Fibroblast of mammary gland (primary cell): ENCODE measurements around the gene SNX20.

Experiments used
- DNase-seq: peaks from one replicate; pipeline ENCODE4 v3.0.0-alpha.2; 2010; ENCODE audit warnings: low read depth
- H3K4me3 ChIP-seq: 2 replicates; pipeline ENCODE4 v1.5.1; 2011; ENCODE audit warnings: low read depth, mild to moderate bottlenecking, low read length, moderate library complexity; ENCODE audit not compliant: control insufficient read depth
- TF ChIP-seq, protein P1 (sequence below): conservative IDR thresholded peaks from 2 replicates; pipeline ENCODE4 v1.5.1; 2011; ENCODE audit warnings: low read depth, low read length, inconsistent platforms; ENCODE audit not compliant: control insufficient read depth, insufficient read depth

Gene SNX20

DNA sequence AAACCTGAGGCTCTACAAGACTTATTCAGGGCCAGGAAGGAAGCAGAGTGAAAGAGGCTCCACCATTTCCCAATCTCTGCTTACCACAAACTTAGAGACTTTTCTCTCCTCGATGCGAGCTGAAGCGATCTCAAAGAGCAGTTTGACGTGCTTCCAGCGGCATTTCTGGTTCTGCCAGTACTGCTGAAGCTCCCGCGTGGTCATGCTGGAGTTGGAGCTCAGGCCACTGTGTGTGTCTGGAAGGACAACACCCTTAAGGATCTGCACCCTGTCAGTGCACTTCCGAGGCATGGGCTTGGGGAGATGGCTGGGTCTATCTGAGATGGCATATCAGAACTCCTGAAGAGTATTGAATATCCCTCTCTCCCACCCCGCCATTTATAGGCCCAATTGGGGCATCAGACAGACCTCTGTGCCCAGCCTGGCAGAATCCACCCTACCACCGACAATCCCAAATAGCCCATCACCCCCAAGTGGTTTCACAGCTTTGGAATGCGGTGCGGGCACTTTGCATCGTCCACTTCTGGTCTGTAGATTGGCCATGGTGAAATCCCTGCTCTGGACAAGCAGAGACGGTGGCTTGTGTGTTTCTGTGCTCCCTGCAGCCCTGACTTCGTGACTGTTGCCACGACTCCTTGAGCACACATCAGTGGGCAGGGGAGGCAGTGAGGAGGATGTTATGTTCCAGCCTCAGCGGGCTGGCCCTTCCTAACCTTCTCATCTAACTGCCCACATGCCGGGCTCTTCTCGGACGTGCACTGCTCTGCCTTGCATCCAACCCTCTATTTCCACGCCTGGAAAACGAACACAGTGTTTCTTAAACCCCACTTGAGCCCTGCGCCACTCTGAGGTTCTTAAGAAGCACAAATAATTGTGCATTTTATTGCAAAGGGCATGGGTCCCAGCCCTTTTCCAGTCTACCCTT, 5.2 kb downstream of the SNX20 start:
- DNase-seq, result no peak
- no peak overlapping the region for H3K4me3 ChIP-seq
- TF ChIP-seq, protein P1, sequence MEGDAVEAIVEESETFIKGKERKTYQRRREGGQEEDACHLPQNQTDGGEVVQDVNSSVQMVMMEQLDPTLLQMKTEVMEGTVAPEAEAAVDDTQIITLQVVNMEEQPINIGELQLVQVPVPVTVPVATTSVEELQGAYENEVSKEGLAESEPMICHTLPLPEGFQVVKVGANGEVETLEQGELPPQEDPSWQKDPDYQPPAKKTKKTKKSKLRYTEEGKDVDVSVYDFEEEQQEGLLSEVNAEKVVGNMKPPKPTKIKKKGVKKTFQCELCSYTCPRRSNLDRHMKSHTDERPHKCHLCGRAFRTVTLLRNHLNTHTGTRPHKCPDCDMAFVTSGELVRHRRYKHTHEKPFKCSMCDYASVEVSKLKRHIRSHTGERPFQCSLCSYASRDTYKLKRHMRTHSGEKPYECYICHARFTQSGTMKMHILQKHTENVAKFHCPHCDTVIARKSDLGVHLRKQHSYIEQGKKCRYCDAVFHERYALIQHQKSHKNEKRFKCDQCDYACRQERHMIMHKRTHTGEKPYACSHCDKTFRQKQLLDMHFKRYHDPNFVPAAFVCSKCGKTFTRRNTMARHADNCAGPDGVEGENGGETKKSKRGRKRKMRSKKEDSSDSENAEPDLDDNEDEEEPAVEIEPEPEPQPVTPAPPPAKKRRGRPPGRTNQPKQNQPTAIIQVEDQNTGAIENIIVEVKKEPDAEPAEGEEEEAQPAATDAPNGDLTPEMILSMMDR, result no peak

DNA sequence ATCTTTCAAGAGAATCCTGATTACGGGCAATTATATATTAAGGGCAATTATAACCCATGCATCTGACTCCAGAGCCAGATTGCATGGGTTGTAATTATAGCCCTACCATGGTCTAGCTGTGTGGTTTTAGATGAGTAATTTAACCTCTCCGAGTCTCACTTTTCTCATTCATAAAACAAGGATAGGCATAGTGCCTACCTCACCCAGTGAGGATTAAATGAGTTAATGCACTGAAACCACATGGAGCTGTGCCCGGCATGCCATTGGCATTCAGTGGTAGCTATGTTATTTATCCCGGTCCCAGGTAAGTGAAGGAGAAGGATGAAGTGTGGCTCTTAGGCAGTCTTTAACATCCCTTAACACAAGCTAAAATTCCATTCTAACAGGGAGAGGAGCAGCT, 6.3 kb downstream of the SNX20 start:
- TF ChIP-seq, protein P1, result no peak
- H3K4me3 ChIP-seq, result no peak overlapping the region
- no peak for DNase-seq

DNA sequence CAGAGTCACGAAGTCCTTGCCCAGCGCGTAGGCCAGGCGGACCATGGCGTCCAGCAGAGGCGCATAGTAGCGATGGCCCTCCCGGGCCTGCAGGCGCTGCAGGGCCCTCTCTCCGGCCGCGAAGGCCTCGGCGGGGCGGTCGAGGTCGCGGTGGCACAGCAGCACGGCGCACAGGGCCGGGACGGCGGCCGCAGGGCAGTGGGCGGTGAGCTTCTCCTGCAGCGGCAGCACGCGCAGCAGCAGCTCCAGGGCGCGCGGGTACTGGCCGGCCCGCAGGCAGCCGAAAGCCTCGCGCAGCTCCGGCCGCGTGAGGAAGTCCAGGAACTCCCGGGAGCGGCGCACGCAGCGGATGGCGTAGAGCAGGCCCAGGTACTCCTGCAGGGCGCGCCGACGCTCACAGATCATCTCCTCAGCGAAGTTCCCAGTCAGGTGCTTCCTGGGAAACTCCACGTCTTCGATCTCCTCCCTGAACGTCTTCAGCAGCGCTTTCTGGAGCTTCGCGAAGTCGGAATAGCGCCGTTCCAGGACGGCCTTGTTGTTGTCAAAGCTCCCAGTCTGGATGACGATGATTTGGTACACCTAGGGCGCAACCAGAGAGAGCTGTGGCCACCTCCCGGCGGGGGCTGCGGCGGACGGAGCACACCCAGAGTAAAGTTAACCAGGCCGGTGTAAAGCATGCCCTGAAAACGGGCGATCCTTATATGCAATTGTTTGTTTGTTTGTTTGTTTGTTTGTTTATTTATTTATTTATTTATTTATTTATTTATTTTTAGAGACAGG, 7.4 kb downstream of the SNX20 start:
- no peak overlapping the region for H3K4me3 ChIP-seq
- TF ChIP-seq, protein P1, result no peak
- no peak for DNase-seq

DNA sequence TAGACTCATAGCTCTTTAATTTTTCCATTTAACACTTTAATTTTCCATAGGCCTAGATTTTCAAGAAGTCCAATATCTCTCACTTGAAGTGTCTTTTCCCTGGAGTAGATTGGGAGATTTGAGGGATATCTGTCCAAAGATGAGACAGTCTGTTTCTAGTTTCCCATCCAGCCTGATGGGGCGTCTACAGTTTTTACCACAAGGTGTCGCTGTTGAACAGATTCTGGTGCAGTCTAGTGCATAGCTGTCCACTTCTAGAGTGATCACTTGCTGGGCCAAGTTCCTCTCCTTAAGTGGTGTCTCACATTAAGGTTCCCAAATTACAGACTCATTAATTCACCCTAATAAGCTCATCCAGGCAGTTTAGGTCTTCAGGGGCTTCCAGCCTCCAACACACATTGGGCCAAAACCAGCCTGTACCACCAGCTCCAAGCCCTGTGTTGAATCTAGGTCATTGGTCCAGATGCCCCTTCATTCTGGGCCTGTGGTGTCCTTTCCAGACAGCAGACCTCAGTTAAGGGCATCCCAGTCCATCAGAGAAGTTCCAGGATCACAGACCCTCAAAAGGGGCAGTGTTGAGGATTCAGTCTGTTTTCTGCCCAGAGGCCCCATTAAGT, 9.4 kb downstream of the SNX20 start:
- peak; percentile 56 for DNase-seq
- H3K4me3 ChIP-seq, result no peak overlapping the region
- TF ChIP-seq, protein P1, result peak; percentile 67

DNA sequence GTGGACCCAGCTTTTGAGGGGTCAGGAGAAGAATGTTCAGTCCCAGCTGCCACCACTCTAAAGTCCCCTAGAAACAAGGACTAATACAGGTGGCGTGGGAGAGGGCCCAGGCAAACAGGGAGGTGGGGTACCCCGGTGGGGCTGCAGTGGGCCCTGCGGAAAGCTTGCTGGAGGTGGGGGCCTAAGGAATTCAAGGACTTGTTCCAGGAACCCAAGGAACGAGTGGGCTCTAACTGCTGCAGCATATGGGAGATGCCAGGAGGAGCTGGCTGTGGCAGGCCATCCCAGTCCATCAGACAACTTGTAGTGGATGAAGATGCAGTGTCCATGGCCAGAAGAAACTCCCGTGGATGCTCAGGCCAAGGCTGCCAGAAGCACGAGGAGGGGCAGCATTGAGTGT, 10.6 kb downstream of the SNX20 start:
- no peak overlapping the region for H3K4me3 ChIP-seq
- no peak for DNase-seq
- TF ChIP-seq, protein P1, result no peak

DNA sequence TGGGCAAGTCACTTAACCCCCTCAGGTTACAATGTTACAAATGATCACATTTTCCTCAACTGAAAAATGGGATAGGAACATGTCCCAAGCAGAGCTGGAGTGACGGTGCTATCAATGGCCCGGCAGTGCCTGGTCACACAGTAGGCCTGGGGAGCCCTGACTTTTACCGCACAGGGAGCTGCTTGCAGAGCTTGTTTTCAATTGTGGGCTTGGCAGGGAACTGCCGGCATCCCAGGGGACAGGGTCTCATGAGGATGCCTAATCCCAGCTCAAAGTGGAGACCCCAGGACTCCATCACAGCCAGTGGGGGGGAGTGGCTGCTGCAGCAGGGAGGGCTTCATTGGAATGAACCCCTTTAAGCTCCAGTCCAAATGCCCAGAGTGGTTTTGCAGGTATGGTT, 11.4 kb downstream of the SNX20 start:
- DNase-seq, result no peak
- no peak overlapping the region for H3K4me3 ChIP-seq
- TF ChIP-seq, protein P1, result no peak
